ENCODE data around the gene ARHGEF19. TPM values are rescaled to one million over a fixed set of nuclear protein-coding genes. Genes with fewer than 3 reads are reported as not detected.

The ARHGEF19 gene
- total and polyA plus RNA-seq, 9 of the 15 experiments (the other 6 are each of a cell fraction or from before 2014, with no cell fraction given), result 0.73 to 21.0 (median 5.2) TPM

GRCh38 chr1:16217061-16217785, 4.8 kb upstream of the ARHGEF19 start:
- DNase-seq (ENCODE audit: extremely low read depth in 1 of 4, low spot score in 3 of 4), result peak; percentile 99 to 100 (median 100)
- 2% methylated on average over 28 of the region's 46 CpGs for WGBS (ENCODE audit: insufficient coverage, low coverage, missing lambda C conversion rate)
- BruUV-seq (replicated peaks), result TSS peak; percentile 91
- ChIA-PET CTCF (ENCODE audit: low intra/inter-chr PET ratio) (no interaction called here), POLR2A (interaction anchor here (0.6 to 3.3 kb wide), 13 partner anchors 9 to 210 kb away, joined by 3 to 21 read pairs (median 3); partner anchors contain the start of gene CPLANE2)
- Histone ChIP-seq H2AFZ (ENCODE audit: low read depth, low read length) (peak overlapping the region; percentile 94), H3K27me3 (ENCODE audit: control insufficient read depth in 2 of 2, insufficient read depth in 2 of 2, low read length in 2 of 2) (no peaks in the 10 kb centered on the region), H3K4me2 (ENCODE audit: insufficient read depth, low read length) (peak overlapping the region; percentile 81), H3K36me3 (ENCODE audit: control insufficient read depth, insufficient read depth, low read length) (no peaks in the 10 kb centered on the region), H4K20me1 (replicated peaks; ENCODE audit: control insufficient read depth, insufficient read depth, low read length) (no peaks in the 10 kb centered on the region), H3K9me3 (replicated peaks; ENCODE audit: control insufficient read depth, insufficient read depth, low read depth, low read length) (no peaks in the 10 kb centered on the region), H3K4me3 (peak overlapping the region; percentile 41), H3K79me2 (ENCODE audit: control insufficient read depth, insufficient read depth, low read length) (no peaks in the 10 kb centered on the region), H3K4me1 (replicated peaks in 1 of 2; ENCODE audit: control insufficient read depth in 2 of 2, insufficient read depth in 2 of 2, low read length in 2 of 2) (peaks cover 15 to 32% of the 10 kb centered on the region in 2 experiments; a peak in 4 of 5 replicates), H3K9ac (ENCODE audit: insufficient read depth in 1 of 2, low read depth in 2 of 2, low read length in 2 of 2) (peak overlapping the region; percentile 55 to 86), H3K27ac (ENCODE audit: extremely low read depth, low read depth, low read length) (peak overlapping the region; percentile 4; the same call in 2 of the 3 replicates), H3K9me1 (ENCODE audit: control insufficient read depth, insufficient read depth, low read length) (peaks cover 3% of the 10 kb centered on the region)
- peak; percentile 97 for ATAC-seq
- intact Hi-C loops (cut with micrococcal nuclease), result loop anchor here (1.0 kb wide), 1 partner anchor 20 kb away; the partner anchor contains the start of gene CPLANE2
- peak; percentile 93 for FAIRE-seq
- in situ Hi-C loops (cut with MboI), result no loop called here
- TF ChIP-seq MTA3 (IDR thresholded peaks at IDR 0.05; ENCODE audit: borderline replicate concordance) (peak; percentile 13; the same call in 1 of the 2 replicates), ZNF77 (CRISPR knock-in tag; IDR thresholded peaks at IDR 0.05) (no peak), PRDM10 (IDR thresholded peaks at IDR 0.05; ENCODE audit: partially characterized antibody) (peak; percentile 18), MGA (IDR thresholded peaks at IDR 0.05) (peak; percentile 94)

Data from K562 (cell line).